Esophagus squamous epithelium (tissue), 5 donors: ENCODE data around the gene SMARCD1. TPM values are rescaled to one million over a fixed set of nuclear protein-coding genes. Genes with fewer than 3 reads are reported as not detected.
A peak's percentile ranks its signal among the peaks of the same experiment; 100 is the strongest.

ENCODE experiments used
- DNase-seq: peaks from one replicate; lab custom pipeline; 2025; lab: John Stamatoyannopoulos, UW
- H3K27ac ChIP-seq, 4 donors: fragments of 200-600 bp; sonication (generic); one replicate each; pipeline ENCODE4 v1.5.1; 2016 to 2019; ENCODE audit warnings: mild to moderate bottlenecking in 1 of 4
- H3K27me3 ChIP-seq, 4 donors: fragments of 200-600 bp; sonication (generic); 1 replicate in 3 of 4; 2 replicates in 1 of 4; pipeline versions ENCODE4 v1.5.1 to v1.6.0; 2017 to 2021; ENCODE audit warnings: antibody characterized with exemption in 1 of 4
- H3K36me3 ChIP-seq, 3 donors: fragments of 200-600 bp; sonication (generic); one replicate each; pipeline ENCODE4 v1.5.1; 2016 to 2019
- H3K4me1 ChIP-seq, 3 donors: fragments of 200-600 bp; sonication (generic); one replicate each; pipeline ENCODE4 v1.5.1; 2017 to 2019
- H3K4me3 ChIP-seq, 4 donors: fragments of 200-600 bp; sonication (generic); 1 replicate in 3 of 4; 2 replicates in 1 of 4; pipeline ENCODE4 v1.5.1; 2016 to 2019; ENCODE audit warnings: mild to moderate bottlenecking in 2 of 4, moderate library complexity in 1 of 4
- H3K9me3 ChIP-seq, 3 donors: fragments of 200-600 bp; sonication (generic); one replicate each; pipeline ENCODE4 v1.5.1; 2016 to 2019
- POLR2A ChIP-seq, 4 donors: fragments of 450-650 bp; IDR thresholded peaks; one replicate each; pipeline ENCODE4 v1.6.1; 2017; ENCODE audit warnings: antibody characterized with exemption in 4 of 4, mild to moderate bottlenecking in 4 of 4, moderate library complexity in 3 of 4
- WGBS, 2 donors: methylation state at CpG; one replicate each; pipeline ENCODE4 v1.1.5; 2018; 5-methylcytosine and 5-hydroxymethylcytosine counted together
- intact Hi-C: fragments of 100-400 bp; cut with DNase I; formaldehyde crosslinking; loops from one replicate; pipeline ENCODE4 v1.15.0; 2022
- total RNA-seq, 4 donors: library from RNA; depleted of rRNA; stranded (reverse); fragments of >200 nt; gene quantifications; one replicate each; pipeline ENCODE4 v1.1.0, GENCODE V29; 2016
- TF ChIP-seq, protein P1 (sequence below), 6 experiments: fragments of 450-650 bp in 4 of 6; fragments of 200-600 bp in 2 of 6; sonication (generic) in 2 of 6; IDR thresholded peaks; one replicate each; pipeline ENCODE4 v1.5.1; 2016 to 2019; ENCODE audit warnings: antibody characterized with exemption in 6 of 6, mild to moderate bottlenecking in 4 of 6, moderate library complexity in 4 of 6
- donor health status: DM: yes; HTN: yes; CAD: no.

The SMARCD1 gene
- total RNA-seq, 4 donors from 2014 or later = 34.5 to 67.8 (median 46.5) TPM

- 0 to 4% methylated on average over 4 to 5 of the region's 59 CpGs for WGBS, 2 donors
- DNase-seq = peak; percentile 91
- H3K4me1 ChIP-seq = peaks cover 27 to 67% (median 39%) of the 10 kb centered on the region in 3 donors
- intact Hi-C loops = no loop called here
- H3K9me3 ChIP-seq = no peaks in the 10 kb centered on the region
- peaks cover 0 to 16% (median 0%) of the 10 kb centered on the region in 3 donors for H3K36me3 ChIP-seq
- TF ChIP-seq, protein P1, sequence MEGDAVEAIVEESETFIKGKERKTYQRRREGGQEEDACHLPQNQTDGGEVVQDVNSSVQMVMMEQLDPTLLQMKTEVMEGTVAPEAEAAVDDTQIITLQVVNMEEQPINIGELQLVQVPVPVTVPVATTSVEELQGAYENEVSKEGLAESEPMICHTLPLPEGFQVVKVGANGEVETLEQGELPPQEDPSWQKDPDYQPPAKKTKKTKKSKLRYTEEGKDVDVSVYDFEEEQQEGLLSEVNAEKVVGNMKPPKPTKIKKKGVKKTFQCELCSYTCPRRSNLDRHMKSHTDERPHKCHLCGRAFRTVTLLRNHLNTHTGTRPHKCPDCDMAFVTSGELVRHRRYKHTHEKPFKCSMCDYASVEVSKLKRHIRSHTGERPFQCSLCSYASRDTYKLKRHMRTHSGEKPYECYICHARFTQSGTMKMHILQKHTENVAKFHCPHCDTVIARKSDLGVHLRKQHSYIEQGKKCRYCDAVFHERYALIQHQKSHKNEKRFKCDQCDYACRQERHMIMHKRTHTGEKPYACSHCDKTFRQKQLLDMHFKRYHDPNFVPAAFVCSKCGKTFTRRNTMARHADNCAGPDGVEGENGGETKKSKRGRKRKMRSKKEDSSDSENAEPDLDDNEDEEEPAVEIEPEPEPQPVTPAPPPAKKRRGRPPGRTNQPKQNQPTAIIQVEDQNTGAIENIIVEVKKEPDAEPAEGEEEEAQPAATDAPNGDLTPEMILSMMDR (IDR thresholded peaks at IDR 0.05) = peak; percentile 87 to 91 (median 89)
- peak in 3 of 4 donors; percentile 66 to 96 (median 96) for TF ChIP-seq POLR2A (IDR thresholded peaks at IDR 0.05)
- peak within 1 kb of the TSS; percentile 85 to 98 (median 95) for H3K27ac ChIP-seq
- H3K4me3 ChIP-seq = peak within 1 kb of the TSS; percentile 48 to 90 (median 80)
- H3K27me3 ChIP-seq = no peaks in the 10 kb centered on the region
Observed at GRCh38 chr12:50111693-50112455, 26.7 kb downstream of the SMARCD1 start, which contains the start of gene COX14. TSS of gene COX14 (plus strand) at chr12:50112236. CDS start at chr12:50120044, 7,808 bp downstream.

- Histone ChIP-seq H3K27ac (peak overlapping the region; percentile 85 to 98 (median 95)), H3K4me1 (peaks cover 27 to 74% (median 42%) of the 10 kb centered on the region in 3 donors), H3K27me3 (no peaks in the 10 kb centered on the region), H3K4me3 (peak overlapping the region; percentile 48 to 90 (median 80)), H3K9me3 (no peaks in the 10 kb centered on the region), H3K36me3 (peaks cover 0 to 19% (median 0%) of the 10 kb centered on the region in 3 donors)
- TF ChIP-seq POLR2A (IDR thresholded peaks at IDR 0.05) = no peak
- TF ChIP-seq, protein P1 (IDR thresholded peaks at IDR 0.05) = no peak
- WGBS, 2 donors = 17 to 19% methylated on average over 26 of the region's 26 CpGs
- no peak for DNase-seq
- intact Hi-C loops = no loop called here
Observed at GRCh38 chr12:50112456-50113218, 27.5 kb downstream of the SMARCD1 start.

- intact Hi-C loops = no loop called here
- WGBS, 2 donors = 73 to 82% methylated on average over 6 of the region's 6 CpGs
- peaks cover 6 to 47% (median 21%) of the 10 kb centered on the region in 3 donors for H3K4me1 ChIP-seq
- TF ChIP-seq, protein P1 (IDR thresholded peaks at IDR 0.05) = no peak
- no peak for TF ChIP-seq POLR2A (IDR thresholded peaks at IDR 0.05)
- H3K27ac ChIP-seq = peak overlapping the region in 1 of 4 donors; percentile 7
- no peak for DNase-seq
- H3K36me3 ChIP-seq = peaks cover 0 to 63% (median 0%) of the 10 kb centered on the region in 3 donors
- H3K9me3 ChIP-seq = no peaks in the 10 kb centered on the region
- no peaks in the 10 kb centered on the region for H3K27me3 ChIP-seq
- H3K4me3 ChIP-seq = no peak overlapping the region
Observed at GRCh38 chr12:50117057-50117622, 32.0 kb downstream of the SMARCD1 start.

DNA sequence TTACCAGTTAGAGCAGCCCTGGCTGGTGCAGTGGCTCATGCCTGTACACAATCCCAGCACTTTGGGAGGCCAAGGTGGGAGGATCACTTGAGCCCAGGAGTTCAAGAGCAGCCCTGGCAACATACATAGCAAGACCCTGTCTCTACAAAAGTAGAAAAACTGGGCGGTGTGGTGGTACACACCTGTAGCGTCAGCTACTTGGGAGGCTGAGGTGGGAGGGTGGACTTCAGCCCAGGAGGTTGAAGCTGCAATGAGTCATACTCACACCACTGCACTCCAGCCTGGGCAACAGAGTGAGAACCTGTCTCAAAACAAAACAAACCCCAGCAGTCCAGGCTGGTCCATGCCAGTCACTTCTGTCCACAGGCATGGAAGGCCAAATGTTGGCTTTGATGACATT lies 34.2 kb downstream of the SMARCD1 start:
- H3K4me3 ChIP-seq = no peak overlapping the region
- intact Hi-C loops = no loop called here
- WGBS, 2 donors = 100% methylated on average over 2 of the region's 2 CpGs
- H3K27ac ChIP-seq = no peak overlapping the region
- H3K4me1 ChIP-seq = peaks cover 0 to 30% (median 5%) of the 10 kb centered on the region in 3 donors
- no peak for DNase-seq
- H3K9me3 ChIP-seq = no peaks in the 10 kb centered on the region
- H3K36me3 ChIP-seq = peaks cover 0 to 86% (median 4%) of the 10 kb centered on the region in 3 donors
- no peak for TF ChIP-seq POLR2A (IDR thresholded peaks at IDR 0.05)
- TF ChIP-seq, protein P1 (IDR thresholded peaks at IDR 0.05) = no peak
- H3K27me3 ChIP-seq = no peaks in the 10 kb centered on the region
